Adrenal gland (tissue), 12 donors: ENCODE results near the gene CELF2. TPM values are rescaled to one million over a fixed set of nuclear protein-coding genes. Genes with fewer than 3 reads are reported as not detected.

Source experiments
- DNase-seq, 7 donors: peaks; one replicate each; pipeline ENCODE4 v3.0.0-alpha.2; 2019 to 2020
- H3K27ac ChIP-seq, 5 donors: fragments of 200-600 bp; sonication (generic) in 4 of 5; 1 replicate in 3 of 5; 2 replicates in 2 of 5; pipeline versions ENCODE4 v1.5.1 to v1.8.0; 2016 to 2020; ENCODE audit warnings: mild to moderate bottlenecking in 1 of 5
- H3K27me3 ChIP-seq: fragments of 200-600 bp; 2 replicates; pipeline ENCODE4 v1.8.0; 2021
- H3K36me3 ChIP-seq, 2 donors: fragments of 200-600 bp; replicated peaks in 1 of 2; 1 replicate in 1 of 2; 2 replicates in 1 of 2; pipeline versions ENCODE4 v1.5.1 to v1.8.0; 2018 to 2022
- H3K4me1 ChIP-seq, 2 donors: fragments of 200-600 bp; replicated peaks in 1 of 2; 1 replicate in 1 of 2; 2 replicates in 1 of 2; pipeline versions ENCODE4 v1.5.1 to v1.8.0; 2018 to 2021
- H3K4me3 ChIP-seq, 4 donors: fragments of 200-600 bp; sonication (generic) in 3 of 4; one replicate each; pipeline ENCODE4 v1.5.1; 2016 to 2018
- H3K9me3 ChIP-seq, 3 donors: fragments of 200-600 bp; sonication (generic) in 1 of 3; replicated peaks in 1 of 3; 1 replicate in 2 of 3; 2 replicates in 1 of 3; pipeline versions ENCODE4 v1.5.1 to v1.8.0; 2016 to 2021
- CTCF ChIP-seq, 6 experiments: fragments of 450-650 bp in 4 of 6; fragments of 200-600 bp in 2 of 6; sonication (generic) in 1 of 6; IDR thresholded peaks; 1 replicate in 5 of 6; 2 replicates in 1 of 6; pipeline versions ENCODE4 v1.5.1 to v1.8.0; 2016 to 2021; ENCODE audit warnings: antibody characterized with exemption in 6 of 6, mild to moderate bottlenecking in 2 of 6, moderate library complexity in 1 of 6
- POLR2A ChIP-seq, 2 donors: fragments of 450-650 bp; IDR thresholded peaks; one replicate each; pipeline ENCODE4 v1.6.1; 2017; ENCODE audit warnings: antibody characterized with exemption in 2 of 2, mild to moderate bottlenecking in 2 of 2, moderate library complexity in 1 of 2
- WGBS, 4 donors: extraction: QIAGEN DNeasy Blood & Tissue Kit in 2 of 4; methylation state at CpG; one replicate each; pipeline versions ENCODE4 v1.1.5 to v1.1.7; 2013 to 2017; 5-methylcytosine and 5-hydroxymethylcytosine counted together
- intact Hi-C, 2 donors: fragments of 100-400 bp; cut with DNase I; formaldehyde crosslinking; loops; one replicate each; pipeline versions ENCODE4 v1.14.1 to v1.15.0; 2022 to 2023
- polyA plus RNA-seq, 3 donors: library from polyadenylated mRNA; stranded (reverse); fragments of 200-250 nt in 2 of 3; fragments of 350-450 nt in 1 of 3; fragmentation: Illumina TruSeq in 1 of 3; extraction: RNeasy Lipid Tissue Mini Kit (QIAGEN cat#74804) in 1 of 3; gene quantifications; one replicate each; pipeline ENCODE4 v1.2.3, GENCODE V29; 2013 to 2014
- total RNA-seq, 9 donors: library from RNA; depleted of rRNA in 4 of 9; stranded (reverse); fragments of >200 nt in 4 of 9; fragments of 120-200 nt in 1 of 9; fragmentation: NEBNext Ultra II Directional in 1 of 9; extraction: Animal tissue kit (Norgen Biotek cat#: 25700) in 1 of 9; gene quantifications; one replicate each; pipeline versions ENCODE4 v1.1.0 to v1.2.4, GENCODE V29; 2013 to 2023
- donor health status: healthy with polysubstance abuse.
- donor health status: Bipolar disorder and iron deficiency.
- donor health status: DM: yes; HTN: yes; CAD: no.
- donor health status: DM: no; HTN: no; CAD: no.
- donor health status: DM: no; HTN: no; CAD: no.
- donor health status: DM: yes; HTN: yes; CAD: no.

CELF2 gene
- total and polyA plus RNA-seq, 12 donors: 2.7 to 26.0 (median 10.3) TPM

DNA sequence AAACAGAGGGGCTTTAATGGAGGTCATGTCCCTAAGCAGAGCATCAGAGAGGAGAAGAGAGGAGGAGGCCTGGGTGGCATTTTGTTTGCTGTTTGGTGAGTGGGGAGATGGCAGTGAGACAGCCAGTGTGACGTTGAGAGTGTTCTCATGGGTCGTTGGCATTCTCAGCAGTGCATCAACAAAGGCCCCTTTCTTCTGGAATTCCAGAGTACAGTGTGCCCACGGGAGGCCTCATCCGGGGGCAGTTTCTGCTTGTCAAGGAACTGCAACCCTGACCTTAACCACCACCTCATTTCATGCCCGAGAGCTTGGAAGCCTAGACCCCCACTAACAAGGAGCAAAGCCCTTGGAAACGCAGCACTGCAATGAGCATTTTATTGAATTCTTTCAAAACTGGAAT lies 92.9 kb downstream of the CELF2 start:
- no peak for DNase-seq
- Histone ChIP-seq H3K27ac (no peak overlapping the region), H3K36me3 (no peaks in the 10 kb centered on the region), H3K9me3 (no peaks in the 10 kb centered on the region), H3K4me1 (no peaks in the 10 kb centered on the region), H3K27me3 (no peaks in the 10 kb centered on the region), H3K4me3 (no peak overlapping the region)
- TF ChIP-seq CTCF (IDR thresholded peaks at IDR 0.05) (no peak), POLR2A (IDR thresholded peaks at IDR 0.05) (no peak)
- intact Hi-C loops: no loop called here
- 66 to 81% (median 71%) methylated on average over 4 to 6 of the region's 6 CpGs for WGBS, 4 donors

- Histone ChIP-seq H3K4me3 (no peak overlapping the region), H3K27me3 (no peaks in the 10 kb centered on the region), H3K27ac (no peak overlapping the region), H3K9me3 (no peaks in the 10 kb centered on the region), H3K4me1 (no peaks in the 10 kb centered on the region), H3K36me3 (no peaks in the 10 kb centered on the region)
- TF ChIP-seq POLR2A (IDR thresholded peaks at IDR 0.05) (no peak), CTCF (IDR thresholded peaks at IDR 0.05) (no peak)
- WGBS, 4 donors: 84 to 88% (median 86%) methylated on average over 8 of the region's 8 CpGs
- intact Hi-C loops: no loop called here
- DNase-seq: no peak
These were observed 93.8 kb downstream of the CELF2 start for GRCh38 chr10:11111490-11111889.

DNA sequence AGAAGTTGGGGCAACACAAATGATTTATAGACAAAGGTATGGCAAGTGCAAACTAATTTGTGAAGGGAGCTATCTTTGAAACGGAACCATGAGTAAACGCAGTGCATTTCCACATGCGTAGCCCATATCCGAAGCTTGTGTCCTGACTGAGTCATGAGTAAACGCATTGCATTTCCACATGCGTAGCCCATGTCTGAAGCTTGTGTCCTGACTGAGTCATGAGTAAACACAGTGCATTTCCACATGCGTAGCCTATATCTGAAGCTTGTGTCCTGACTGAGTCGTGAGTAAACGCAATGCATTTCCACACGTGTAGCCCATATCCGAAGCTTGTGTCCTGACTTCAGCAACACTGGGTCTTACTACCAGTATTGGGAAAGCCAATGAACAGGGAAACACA lies 95.0 kb downstream of the CELF2 start:
- H3K27ac ChIP-seq: no peak overlapping the region
- intact Hi-C loops: no loop called here
- DNase-seq: no peak
- H3K4me3 ChIP-seq: no peak overlapping the region
- H3K27me3 ChIP-seq: no peaks in the 10 kb centered on the region
- H3K36me3 ChIP-seq: no peaks in the 10 kb centered on the region
- H3K9me3 ChIP-seq: no peaks in the 10 kb centered on the region
- no peaks in the 10 kb centered on the region for H3K4me1 ChIP-seq
- 84 to 92% (median 90%) methylated on average over 11 of the region's 11 CpGs for WGBS, 4 donors
- TF ChIP-seq CTCF (IDR thresholded peaks at IDR 0.05) (no peak), POLR2A (IDR thresholded peaks at IDR 0.05) (no peak)

DNA sequence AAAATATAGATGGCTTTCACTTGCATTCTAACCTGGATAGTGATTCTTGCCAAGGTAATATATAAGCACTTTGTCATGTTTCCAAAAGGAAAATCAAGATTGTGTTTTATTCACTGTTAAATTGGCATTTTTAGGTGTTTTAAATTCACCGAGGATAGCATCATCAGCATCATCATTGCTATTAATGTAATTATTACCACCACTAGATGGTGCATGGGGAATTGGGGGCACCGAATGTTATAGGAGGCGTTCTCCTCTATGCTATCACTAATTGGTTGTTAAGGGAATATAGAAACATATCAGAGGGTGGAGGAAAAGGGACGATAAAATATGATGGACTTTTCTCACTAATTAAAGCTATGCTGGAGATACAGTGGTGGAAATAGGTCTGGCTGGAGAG lies 95.5 kb downstream of the CELF2 start:
- Histone ChIP-seq H3K27me3 (no peaks in the 10 kb centered on the region), H3K9me3 (no peaks in the 10 kb centered on the region), H3K4me3 (no peak overlapping the region), H3K4me1 (no peaks in the 10 kb centered on the region), H3K27ac (no peak overlapping the region), H3K36me3 (no peaks in the 10 kb centered on the region)
- DNase-seq: no peak
- intact Hi-C loops: no loop called here
- WGBS, 4 donors: 70 to 81% (median 72%) methylated on average over 4 of the region's 4 CpGs
- TF ChIP-seq CTCF (IDR thresholded peaks at IDR 0.05) (peak in 4 of 6 experiments; percentile 12 to 31 (median 26)), POLR2A (IDR thresholded peaks at IDR 0.05) (no peak)
